NCI-H187 (cell line): Measurements from ENCODE around the gene CHRNA9.
"Not testable (repeated sequence)": the region's sequence is repeated elsewhere in the genome, so short reads cannot be mapped to it uniquely, and the experiment has no call there.

Experiments used
- DNase-seq, 2 experiments: peaks; one replicate each; lab custom pipeline; 2025; lab: John Stamatoyannopoulos, UW

Gene CHRNA9

GRCh38 chr4:40380647-40381046, 45.5 kb downstream of the CHRNA9 start:
- DNase-seq: no peak

DNA sequence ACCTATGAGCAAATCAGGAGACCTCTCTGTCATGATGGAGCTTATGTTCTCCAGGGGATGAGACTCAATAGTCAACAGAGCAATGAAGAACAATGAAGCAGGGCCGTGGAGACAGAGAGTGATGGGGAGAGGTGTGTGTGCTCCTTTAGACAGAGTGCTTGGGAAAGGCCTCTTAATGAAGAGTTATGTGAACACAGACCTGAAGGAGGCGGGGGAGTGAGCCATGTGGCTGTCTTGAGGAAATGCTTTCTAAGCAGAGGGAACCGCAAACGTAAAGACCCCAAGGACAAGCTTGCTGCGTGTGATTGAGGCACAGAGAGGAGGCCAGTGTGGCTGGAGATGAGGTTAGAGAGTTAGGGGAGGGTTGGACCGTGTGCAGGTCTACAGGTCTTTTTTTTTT, 53.1 kb downstream of the CHRNA9 start:
- no peak for DNase-seq

- DNase-seq: no peak
These were observed 54.9 kb downstream of the CHRNA9 start for GRCh38 chr4:40389986-40390385.

DNA sequence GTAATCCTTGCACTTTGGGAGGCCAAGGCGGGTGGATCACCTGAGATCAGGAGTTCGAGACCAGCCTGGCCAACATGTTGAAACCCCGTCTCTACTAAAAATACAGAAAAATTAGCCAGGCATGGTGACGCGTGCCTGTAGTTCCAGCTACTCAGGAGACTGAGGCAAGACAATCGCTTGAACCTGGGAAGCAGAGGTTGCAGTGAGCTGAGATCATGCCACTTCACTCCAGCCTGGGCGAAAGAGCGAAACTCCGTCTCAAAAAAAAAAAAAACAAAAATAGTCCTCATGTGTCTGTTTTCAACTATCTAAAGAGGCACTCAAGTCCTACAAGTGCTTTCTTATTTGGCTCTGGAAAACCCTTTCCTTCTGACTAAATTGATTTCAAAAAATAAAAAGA, 57.1 kb downstream of the CHRNA9 start:
- not testable (repeated sequence) for DNase-seq

DNA sequence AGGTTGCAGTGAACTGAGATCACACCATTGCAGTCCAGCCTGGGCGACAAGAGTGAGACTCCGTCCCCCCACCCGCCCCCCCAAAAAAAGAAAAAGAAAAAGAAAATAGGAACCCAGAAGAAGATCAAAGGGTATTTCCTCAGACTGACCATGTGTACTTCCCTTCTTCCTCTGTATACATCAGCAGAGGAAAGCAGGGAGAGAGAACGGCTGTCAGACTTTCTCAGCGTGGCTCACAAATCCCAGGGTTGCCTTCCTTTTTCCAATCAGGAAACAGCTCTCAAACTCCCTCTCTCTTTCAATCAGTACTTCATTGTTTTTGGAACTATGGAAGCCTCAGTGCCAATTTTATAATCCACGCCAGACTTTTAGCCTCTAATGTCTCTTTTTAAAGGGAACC, 59.1 kb downstream of the CHRNA9 start:
- DNase-seq: no peak

DNA sequence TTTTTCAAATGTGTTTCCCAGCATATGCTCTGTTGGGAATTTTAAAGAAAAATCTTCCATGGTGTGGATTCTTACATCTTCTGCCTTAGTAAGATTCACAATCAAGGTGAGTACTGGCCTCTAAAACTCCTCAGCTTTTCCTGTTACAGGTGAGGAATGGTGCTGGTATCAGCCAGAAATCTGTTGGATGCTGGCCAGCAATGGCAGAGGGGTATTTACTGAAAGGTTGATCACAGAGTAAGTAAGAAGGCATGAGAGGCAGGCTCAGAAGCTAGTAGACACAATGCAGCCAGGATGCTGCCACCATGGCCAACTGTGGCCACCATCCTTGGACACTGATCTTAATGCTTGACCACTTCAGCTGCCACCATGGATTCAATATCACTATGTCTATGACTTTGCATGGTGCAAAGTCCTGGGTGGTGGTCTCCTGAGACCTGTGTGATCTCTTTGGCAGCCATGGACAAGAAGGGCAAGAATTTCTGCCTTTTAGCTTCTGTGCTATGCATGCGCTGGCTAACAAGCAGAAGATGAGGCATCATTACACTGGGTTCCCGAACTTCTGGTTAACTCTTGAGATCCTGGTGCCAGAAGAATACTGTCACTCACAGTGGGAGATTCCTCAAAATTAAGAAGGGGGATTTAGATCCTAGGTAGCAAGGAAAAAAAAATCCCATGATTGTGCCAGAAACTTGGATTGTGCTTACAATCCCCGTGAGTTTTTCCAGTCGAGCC, 60.2 kb downstream of the CHRNA9 start:
- peak in 1 of 2 experiments; percentile 64 for DNase-seq

DNA sequence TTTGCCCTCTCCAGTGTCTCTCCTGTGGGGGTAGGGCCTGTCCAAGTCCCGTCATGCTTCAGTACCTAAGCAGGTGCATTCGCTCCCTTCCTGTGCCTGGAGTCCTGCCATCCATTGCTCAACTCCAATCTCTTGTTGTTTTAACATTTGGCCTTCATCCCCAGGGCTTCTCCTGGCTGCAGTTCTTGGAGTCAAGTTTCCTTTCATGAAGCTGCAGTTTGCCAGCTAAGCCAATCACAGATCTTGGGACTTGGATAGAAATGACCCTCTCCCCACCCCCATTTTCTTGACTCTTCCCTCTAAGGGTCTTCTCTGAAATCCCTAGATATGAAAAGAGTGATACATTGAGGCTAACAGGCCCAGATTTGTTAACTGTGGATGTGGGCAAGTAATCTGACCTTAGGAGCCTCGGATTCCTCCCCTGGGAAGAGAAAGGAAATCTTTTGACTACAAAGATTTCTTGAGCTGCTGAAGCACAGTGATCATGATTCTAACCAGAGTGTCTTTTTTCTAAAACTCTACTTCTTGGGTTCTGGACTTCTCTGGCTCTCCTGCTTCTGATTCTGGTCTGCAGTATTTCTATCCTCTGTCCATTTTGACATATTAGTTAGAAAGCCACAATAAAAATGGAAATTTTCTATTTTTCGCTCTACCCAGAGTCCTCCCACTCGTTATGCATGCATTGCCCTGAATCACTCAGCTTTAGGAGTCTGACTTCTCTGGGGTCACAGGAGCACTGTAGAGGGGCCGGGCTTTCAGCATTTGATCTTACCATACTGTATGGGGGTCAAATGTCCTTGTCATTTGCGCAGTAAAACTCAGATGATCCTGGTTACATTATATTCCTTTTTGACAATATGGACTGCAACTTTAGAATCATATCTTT, 61.0 kb downstream of the CHRNA9 start:
- peak; percentile 64 to 89 for DNase-seq

- no peak for DNase-seq
These were observed 64.4 kb downstream of the CHRNA9 start for GRCh38 chr4:40399578-40399977.

DNA sequence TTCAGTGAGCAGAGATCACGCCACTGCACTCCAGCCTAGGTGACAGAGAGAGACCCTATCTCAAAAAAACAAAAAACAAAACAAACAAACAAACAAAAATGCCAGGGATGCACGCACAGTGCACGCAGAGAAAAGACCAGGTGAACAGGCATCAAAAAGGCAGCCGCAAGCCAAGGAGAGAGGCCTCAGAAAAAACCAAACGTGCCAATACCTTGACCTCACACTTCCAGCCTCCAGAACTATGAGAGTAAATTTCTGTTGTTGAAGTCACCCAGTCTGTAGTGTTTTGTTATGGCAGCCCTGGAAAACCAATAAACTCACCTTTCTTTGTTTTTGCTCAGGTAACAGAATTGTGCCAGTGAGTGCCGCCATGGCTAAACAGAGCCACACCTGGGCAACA, 66.0 kb downstream of the CHRNA9 start:
- DNase-seq: no peak

GRCh38 chr4:40401631-40402030, 66.5 kb downstream of the CHRNA9 start:
- DNase-seq: no peak

GRCh38 chr4:40402556-40402955, 67.4 kb downstream of the CHRNA9 start:
- no peak for DNase-seq

GRCh38 chr4:40403081-40403480, 67.9 kb downstream of the CHRNA9 start:
- DNase-seq: no peak
